A549 (cell line): Measurements from ENCODE around the gene ZNF573. TPM values are rescaled to one million over a fixed set of nuclear protein-coding genes. Genes with fewer than 3 reads are reported as not detected.

ENCODE experiments used
- ATAC-seq, 2 experiments: fragments of 200-7000 bp in 1 of 2; fragments of >200 bp in 1 of 2; cut with Nextera tagmentation in 1 of 2; cut with Tn5 transposase in 1 of 2; 3 replicates each; pipeline versions ENCODE4 v1.8.0 to v1.9.1; 2018 to 2020; ENCODE audit warnings: mild to moderate bottlenecking in 1 of 2, moderate library complexity in 1 of 2
- CTCF ChIA-PET: fragments of 300-600 bp; sonication (Branson Sonifier 250); formaldehyde crosslinking; extraction: SDS; loops from one replicate; lab custom pipeline; 2021; ENCODE audit warnings: antibody characterized with exemption, inconsistent platforms; lab: Yijun Ruan, JAX
- POLR2A ChIA-PET: fragments of 350-600 bp; formaldehyde crosslinking; extraction: SDS; loops from one replicate; lab custom pipeline; 2021; ENCODE audit warnings: antibody characterized with exemption, inconsistent platforms; lab: Yijun Ruan, JAX
- DNase-seq, 2 experiments: peaks; one replicate each; pipeline versions ENCODE4 v3.0.0 to v3.0.0-alpha.2; 2011 to 2016; ENCODE audit warnings: low read depth in 1 of 2, low spot score in 1 of 2
- FAIRE-seq: peaks from 2 replicates; lab custom pipeline; 2011; peaks lifted over from hg19 to GRCh38; lab: Jason Lieb, UNC
- H3K27ac ChIP-seq, 2 experiments: fragments of >200 bp; sonication (Bioruptor Twin); formaldehyde crosslinking; 3 replicates each; pipeline ENCODE4 v1.5.1; 2016 to 2017
- H3K4me1 ChIP-seq: fragments of >200 bp; sonication (Bioruptor Twin); formaldehyde crosslinking; 3 replicates; pipeline ENCODE4 v1.6.1; 2016
- H3K4me2 ChIP-seq: fragments of >200 bp; sonication (Bioruptor Twin); formaldehyde crosslinking; 3 replicates; pipeline ENCODE4 v1.6.1; 2016
- H3K4me3 ChIP-seq: fragments of >200 bp; sonication (Bioruptor Twin); formaldehyde crosslinking; 3 replicates; pipeline ENCODE4 v1.5.1; 2016
- H3K9me3 ChIP-seq: fragments of >200 bp; sonication (Bioruptor Twin); formaldehyde crosslinking; 3 replicates; pipeline ENCODE4 v1.6.1; 2016
- BHLHE40 ChIP-seq: IDR thresholded peaks from 2 replicates; pipeline ENCODE4 v1.6.1; 2012; ENCODE audit warnings: low read depth, low read length, inconsistent platforms
- CEBPB ChIP-seq, 2 experiments: fragments of >200 bp in 1 of 2; sonication (Bioruptor Twin) in 1 of 2; formaldehyde crosslinking in 1 of 2; IDR thresholded peaks; 2 replicates each; pipeline ENCODE4 v1.6.1; 2012 to 2016
- CHD4 ChIP-seq: fragments of 200-600 bp; sonication (generic); IDR thresholded peaks from 2 replicates; pipeline ENCODE4 v1.6.1; 2016; ENCODE audit warnings: antibody characterized with exemption, mild to moderate bottlenecking, borderline replicate concordance
- ESRRA ChIP-seq: fragments of 150-350 bp; IDR thresholded peaks from 2 replicates; pipeline ENCODE4 v1.6.1; 2014; ENCODE audit warnings: mild to moderate bottlenecking, low read length, borderline replicate concordance
- FOXS1 ChIP-seq: fragments of 250-450 bp; sonication (Bioruptor Pico); IDR thresholded peaks from 2 replicates; pipeline ENCODE4 v1.5.0; 2020; ENCODE audit warnings: mild to moderate bottlenecking, moderate library complexity
- GATA3 ChIP-seq: IDR thresholded peaks from 2 replicates; pipeline ENCODE4 v1.6.1; 2012; ENCODE audit warnings: borderline replicate concordance
- JUN ChIP-seq, 2 experiments: fragments of >200 bp; sonication (Bioruptor Twin); formaldehyde crosslinking; IDR thresholded peaks; 2 replicates in 1 of 2; 3 replicates in 1 of 2; pipeline ENCODE4 v1.6.1; 2016 to 2017
- KDM5A ChIP-seq: fragments of 200-600 bp; sonication (generic); IDR thresholded peaks from 2 replicates; pipeline ENCODE4 v1.6.1; 2016; ENCODE audit warnings: antibody characterized with exemption, mild to moderate bottlenecking
- MAFK ChIP-seq: fragments of 450-650 bp; IDR thresholded peaks from 2 replicates; pipeline ENCODE4 v1.6.1; 2014; ENCODE audit not compliant: partially characterized antibody
- NFE2L2 ChIP-seq: fragments of 150-350 bp; conservative IDR thresholded peaks from 2 replicates; pipeline ENCODE4 v1.6.1; 2014; ENCODE audit warnings: low read length
- NPAS2 ChIP-seq: fragments of 250-450 bp; sonication (Bioruptor Pico); IDR thresholded peaks from 2 replicates; pipeline ENCODE4 v1.8.0; 2022; ENCODE audit warnings: mild to moderate bottlenecking, moderate library complexity, borderline replicate concordance
- PHF8 ChIP-seq: fragments of 200-600 bp; sonication (generic); IDR thresholded peaks from 2 replicates; pipeline ENCODE4 v1.6.1; 2016; ENCODE audit warnings: low read depth, mild to moderate bottlenecking, antibody characterized with exemption, moderate library complexity, borderline replicate concordance
- RAD21 ChIP-seq, 2 experiments: fragments of >200 bp in 1 of 2; sonication (Bioruptor Twin) in 1 of 2; formaldehyde crosslinking in 1 of 2; IDR thresholded peaks in 1 of 2; conservative IDR thresholded peaks in 1 of 2; 2 replicates in 1 of 2; 3 replicates in 1 of 2; pipeline ENCODE4 v1.6.1; 2012 to 2018; ENCODE audit warnings: inconsistent platforms in 1 of 2
- RFX5 ChIP-seq: fragments of 450-650 bp; IDR thresholded peaks from 2 replicates; pipeline ENCODE4 v1.7.1; 2014; ENCODE audit warnings: antibody characterized with exemption, mild to moderate bottlenecking, moderate library complexity
- SMC3 ChIP-seq: fragments of >200 bp; sonication (Bioruptor Twin); formaldehyde crosslinking; IDR thresholded peaks from 3 replicates; pipeline ENCODE4 v1.6.1; 2018; ENCODE audit warnings: inconsistent platforms
- SREBF2 ChIP-seq: fragments of 450-650 bp; IDR thresholded peaks from 2 replicates; pipeline ENCODE4 v1.6.1; 2014; ENCODE audit warnings: mild to moderate bottlenecking, moderate library complexity
- TP53 ChIP-seq: fragments of 250-450 bp; sonication (Bioruptor Pico); IDR thresholded peaks from 2 replicates; pipeline ENCODE4 v1.5.0; 2021; ENCODE audit warnings: mild to moderate bottlenecking, moderate library complexity
- ZFP36 ChIP-seq: fragments of 450-650 bp; IDR thresholded peaks from 2 replicates; pipeline ENCODE4 v1.6.1; 2014; ENCODE audit warnings: borderline replicate concordance; ENCODE audit not compliant: partially characterized antibody
- ZSCAN20 ChIP-seq: fragments of 250-450 bp; sonication (Bioruptor Pico); IDR thresholded peaks from 2 replicates; pipeline ENCODE4 v1.8.0; 2022; ENCODE audit warnings: mild to moderate bottlenecking, moderate library complexity
- WGBS: methylation state at CpG from one replicate; pipeline ENCODE4 v1.1.6; 2017; ENCODE audit errors: missing lambda C conversion rate; 5-methylcytosine and 5-hydroxymethylcytosine counted together
- polyA minus RNA-seq: library from RNA; depleted of rRNA, polyadenylated mRNA; stranded (reverse); fragments of >200 nt; gene quantifications from 2 replicates; pipeline ENCODE4 v1.2.3, GENCODE V29; 2011; rRNA and poly(A)+ RNA removed
- polyA plus RNA-seq, 4 experiments: library from polyadenylated mRNA; depleted of rRNA in 3 of 4; stranded (reverse); fragments of >200 nt; fragmentation: RNase III in 1 of 4; extraction: RNeasy Plus Mini Kit Qiagen cat#74134 plus additional on column Dnase treatment in 1 of 4; gene quantifications; 2 replicates in 3 of 4; 3 replicates in 1 of 4; pipeline ENCODE4 v1.2.3, GENCODE V29; 2011 to 2017
- TF ChIP-seq, protein P1 (sequence below): fragments of >200 bp; sonication (Bioruptor Twin); formaldehyde crosslinking; IDR thresholded peaks from 3 replicates; pipeline ENCODE4 v1.6.1; 2016
- TF ChIP-seq, protein P2 (sequence below): IDR thresholded peaks from 2 replicates; pipeline ENCODE4 v1.6.1; 2012
- TF ChIP-seq, protein P3 (sequence below): IDR thresholded peaks from 2 replicates; pipeline ENCODE4 v1.6.1; 2012; ENCODE audit warnings: low read depth, borderline replicate concordance

ZNF573 gene
- polyA plus RNA-seq (2011; rRNA removed) (5.8 and 8.5 TPM in 2 replicates), polyA plus RNA-seq (2017; fragmentation: RNase III; extraction: RNeasy Plus Mini Kit Qiagen cat#74134 plus additional on column Dnase treatment) (3.0 to 5.9 TPM (median 4.6 TPM) in 3 replicates), polyA minus RNA-seq (7.2 and 14.8 TPM in 2 replicates)
- polyA plus RNA-seq (2012; cell fraction: cytosol; rRNA removed): 1.2 and 1.3 TPM in 2 replicates
- polyA plus RNA-seq (2012; cell fraction: nucleus; rRNA removed): 0.77 and 1.2 TPM in 2 replicates

DNA sequence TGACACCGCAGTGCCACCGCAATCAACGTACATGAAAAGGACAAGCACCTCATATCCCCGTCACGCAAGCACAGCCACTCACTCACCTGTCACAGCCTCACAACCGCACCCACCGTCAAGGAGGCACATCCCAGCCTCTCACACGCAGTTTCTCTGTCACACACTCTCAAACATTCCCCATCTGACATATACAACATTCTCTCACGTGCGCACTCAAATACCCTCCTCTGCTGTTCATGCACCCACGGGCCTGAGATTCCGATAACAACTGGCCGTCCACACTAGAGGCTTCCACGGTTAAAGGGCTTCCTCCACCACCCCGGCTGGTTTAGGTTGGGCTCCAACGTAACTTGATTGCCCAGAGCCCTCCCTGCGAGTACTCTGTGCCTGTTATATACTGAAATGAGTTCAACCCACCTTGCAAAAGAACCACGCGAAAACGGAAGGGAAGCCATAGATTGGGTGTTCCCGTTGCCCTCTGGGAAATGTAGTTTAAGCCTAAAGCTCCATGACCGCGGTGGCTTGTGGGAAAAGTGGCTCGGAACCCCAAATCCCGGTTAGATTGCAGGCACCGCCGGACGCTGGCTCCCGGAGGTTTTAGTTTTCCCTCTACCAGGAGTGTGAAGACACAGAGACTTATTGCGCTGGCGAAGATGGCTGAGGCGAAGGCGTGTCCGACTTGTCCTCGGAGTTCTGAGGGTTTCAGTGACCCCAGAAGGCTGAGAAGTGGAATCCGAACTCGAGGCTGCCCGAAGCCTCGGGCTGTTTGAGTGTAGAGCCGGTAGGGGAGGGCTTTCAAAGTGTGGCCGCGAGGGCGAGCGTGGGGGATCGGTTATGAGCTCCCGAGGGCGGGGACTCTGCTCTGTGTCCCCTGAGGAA, at the start of gene ZNF573:
TSS of gene ZNF573 (minus strand) at position 460 of the 879 bp plus-strand sequence. CDS start 5,857 bp downstream, outside the sequence.
- Histone ChIP-seq H3K4me1 (no peaks in the 10 kb centered on the region), H3K9me3 (peaks cover 86% of the 10 kb centered on the region), H3K4me2 (peak within 1 kb of the TSS; percentile 65), H3K4me3 (peak within 1 kb of the TSS; percentile 59)
- ATAC-seq (peak; percentile 98), DNase-seq (peak; percentile 96 to 98)
- CTCF ChIA-PET: interaction anchor here (0.6 to 1.3 kb wide), 5 partner anchors 8 to 122 kb away, joined by 3 read pairs; no protein-coding TSS in a partner anchor
- POLR2A ChIA-PET: interaction anchor here (0.6 to 1.3 kb wide), 12 partner anchors 19 to 1565 kb away, joined by 3 to 8 read pairs (median 4); partner anchors contain the start of genes ZNF146, ZNF420, ZNF527 and ZNF540
- 3% methylated on average over 47 of the region's 47 CpGs for WGBS
- no peak for TF ChIP-seq ZFP36
- TF ChIP-seq BHLHE40: no peak
- TF ChIP-seq RAD21 (conservative IDR thresholded peaks at IDR 0.05 in 1 of 2, IDR thresholded peaks at IDR 0.05 in 1 of 2): no peak
- TF ChIP-seq JUN (IDR thresholded peaks at IDR 0.05): peak; percentile 40 to 78; a peak in 4 of 5 replicates
- no peak; the same call in 2 of the 3 replicates for TF ChIP-seq SMC3
- TF ChIP-seq ESRRA: no peak
- TF ChIP-seq NFE2L2: no peak
- TF ChIP-seq, protein P1, sequence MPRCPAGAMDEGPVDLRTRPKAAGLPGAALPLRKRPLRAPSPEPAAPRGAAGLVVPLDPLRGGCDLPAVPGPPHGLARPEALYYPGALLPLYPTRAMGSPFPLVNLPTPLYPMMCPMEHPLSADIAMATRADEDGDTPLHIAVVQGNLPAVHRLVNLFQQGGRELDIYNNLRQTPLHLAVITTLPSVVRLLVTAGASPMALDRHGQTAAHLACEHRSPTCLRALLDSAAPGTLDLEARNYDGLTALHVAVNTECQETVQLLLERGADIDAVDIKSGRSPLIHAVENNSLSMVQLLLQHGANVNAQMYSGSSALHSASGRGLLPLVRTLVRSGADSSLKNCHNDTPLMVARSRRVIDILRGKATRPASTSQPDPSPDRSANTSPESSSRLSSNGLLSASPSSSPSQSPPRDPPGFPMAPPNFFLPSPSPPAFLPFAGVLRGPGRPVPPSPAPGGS: peak; percentile 29; the same call in 1 of the 3 replicates
- TF ChIP-seq FOXS1 (CRISPR knock-in tag): no peak
- peak; percentile 64 for TF ChIP-seq PHF8
- no peak for TF ChIP-seq CEBPB (IDR thresholded peaks at IDR 0.05)
- TF ChIP-seq SREBF2: no peak
- TF ChIP-seq KDM5A: no peak; the same call in 1 of the 2 replicates
- TF ChIP-seq, protein P2, sequence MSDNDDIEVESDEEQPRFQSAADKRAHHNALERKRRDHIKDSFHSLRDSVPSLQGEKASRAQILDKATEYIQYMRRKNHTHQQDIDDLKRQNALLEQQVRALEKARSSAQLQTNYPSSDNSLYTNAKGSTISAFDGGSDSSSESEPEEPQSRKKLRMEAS: peak; percentile 92
- 0 out of 2 replicates have a peak, but pooled peaks have one; percentile 56 for TF ChIP-seq TP53 (CRISPR knock-in tag)
- 0 out of 2 replicates have a peak, but pooled peaks have one; percentile 28 for TF ChIP-seq RFX5
- no peak for TF ChIP-seq MAFK
- no peak for TF ChIP-seq CHD4
- TF ChIP-seq, protein P3, sequence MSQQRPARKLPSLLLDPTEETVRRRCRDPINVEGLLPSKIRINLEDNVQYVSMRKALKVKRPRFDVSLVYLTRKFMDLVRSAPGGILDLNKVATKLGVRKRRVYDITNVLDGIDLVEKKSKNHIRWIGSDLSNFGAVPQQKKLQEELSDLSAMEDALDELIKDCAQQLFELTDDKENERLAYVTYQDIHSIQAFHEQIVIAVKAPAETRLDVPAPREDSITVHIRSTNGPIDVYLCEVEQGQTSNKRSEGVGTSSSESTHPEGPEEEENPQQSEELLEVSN: peak; percentile 97
- 0 out of 2 replicates have a peak, but pooled peaks have one; percentile 44 for TF ChIP-seq GATA3
- TF ChIP-seq ZSCAN20 (CRISPR knock-in tag): no peak
- TF ChIP-seq NPAS2 (CRISPR knock-in tag): no peak
- TF ChIP-seq, all 56 proteins: peak for 8
- peak; percentile 99 for FAIRE-seq
- H3K27ac ChIP-seq: peak within 1 kb of the TSS; percentile 72 to 83
